ENCODE data around the gene SYNE4.

SYNE4 gene

DNA sequence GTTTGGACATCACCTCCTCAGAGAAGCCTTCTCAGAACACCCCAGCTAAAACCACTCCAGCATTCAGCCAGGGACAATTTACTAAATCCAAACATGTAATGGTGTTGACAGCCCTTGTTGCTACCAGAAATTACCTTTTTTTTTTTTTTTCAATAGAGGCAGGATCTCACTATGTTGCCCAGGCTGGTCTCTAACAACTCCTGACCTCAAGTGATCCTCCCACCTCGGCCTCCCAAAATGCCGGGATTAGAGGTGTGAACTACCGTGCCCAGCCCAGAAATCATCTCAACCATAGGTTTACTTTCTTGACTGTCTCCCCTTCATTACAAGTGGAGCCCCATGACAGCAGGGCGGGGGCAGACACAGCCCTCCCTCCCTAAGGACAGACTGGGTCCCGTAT is 14.8 kb upstream of the SYNE4 start:
- no peak for DNase-seq

GRCh38 chr19:36019061-36019670 is 10.6 kb upstream of the SYNE4 start:
- no peak for DNase-seq

- peak; percentile 98 to 99 for DNase-seq
Observed at GRCh38 chr19:36014012-36014924, 5.7 kb upstream of the SYNE4 start, which contains the start of gene ALKBH6. TSS of gene ALKBH6 (minus strand) at chr19:36014213. CDS start at chr19:36013397, 816 bp downstream.

DNA sequence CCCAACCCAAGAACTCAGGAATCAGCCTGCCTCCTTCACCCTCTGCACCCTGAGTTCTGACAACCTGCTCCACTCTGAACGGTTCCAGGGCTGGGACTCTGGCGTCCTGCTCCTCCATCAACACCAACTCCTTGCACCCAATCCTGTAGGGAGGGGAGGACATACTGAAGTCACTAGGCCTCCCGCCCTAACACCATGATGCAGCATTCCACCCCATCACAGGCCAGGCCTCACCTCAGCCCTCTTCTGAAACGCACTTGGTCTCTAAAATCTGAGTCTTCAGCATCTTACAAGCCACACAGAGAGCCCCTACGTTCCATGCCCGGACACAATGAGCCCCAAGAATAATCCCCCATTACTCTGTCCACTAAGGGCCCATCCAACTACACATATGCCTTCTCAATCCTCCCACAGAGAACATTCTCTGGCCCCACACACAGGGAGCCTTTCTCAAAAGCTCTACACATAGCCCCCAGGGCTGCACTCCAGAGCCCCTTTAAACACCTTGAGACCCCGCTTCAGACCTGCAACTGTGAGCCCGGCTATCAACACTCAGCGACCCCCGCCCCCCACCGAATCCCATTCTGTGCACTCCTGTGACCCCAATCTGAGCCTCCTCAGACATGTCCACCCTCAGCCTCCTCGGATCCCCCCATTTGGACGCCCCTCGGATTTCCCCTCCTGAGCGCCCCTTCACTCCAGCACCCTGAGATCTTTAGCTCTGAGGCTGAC is 4.8 kb upstream of the SYNE4 start:
- DNase-seq = no peak

- DNase-seq = no peak
Observed at GRCh38 chr19:36010402-36010801, 1.8 kb upstream of the SYNE4 start.

GRCh38 chr19:36009633-36010379 is 1.2 kb upstream of the SYNE4 start:
- no peak for DNase-seq

DNA sequence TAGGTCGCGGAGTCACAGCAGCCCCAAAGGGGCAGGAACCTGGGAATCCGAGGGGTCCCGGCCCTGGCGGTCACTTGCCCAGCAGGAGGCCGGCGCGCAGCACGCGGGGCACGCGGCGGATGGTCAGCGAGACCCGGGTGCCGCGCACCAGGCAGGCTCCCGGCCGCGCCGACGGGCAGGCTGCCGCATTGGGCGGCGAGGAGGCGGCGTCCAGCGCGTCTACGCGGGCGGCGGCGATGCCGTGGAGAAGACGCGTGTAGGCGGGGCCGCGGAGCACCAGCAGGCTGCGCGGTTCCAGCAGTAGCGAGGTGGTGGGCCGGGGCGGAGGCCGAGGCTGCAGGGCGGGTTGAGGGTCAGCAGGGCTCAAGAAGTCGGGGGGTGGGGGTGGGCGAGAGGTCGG is 607 bp upstream of the SYNE4 start:
- no peak for DNase-seq

- no peak for DNase-seq
Observed at GRCh38 chr19:36006955-36007354, 1.7 kb downstream of the SYNE4 start.

GRCh38 chr19:36003284-36003683 is 5.3 kb downstream of the SYNE4 start:
- no peak for DNase-seq

DNA sequence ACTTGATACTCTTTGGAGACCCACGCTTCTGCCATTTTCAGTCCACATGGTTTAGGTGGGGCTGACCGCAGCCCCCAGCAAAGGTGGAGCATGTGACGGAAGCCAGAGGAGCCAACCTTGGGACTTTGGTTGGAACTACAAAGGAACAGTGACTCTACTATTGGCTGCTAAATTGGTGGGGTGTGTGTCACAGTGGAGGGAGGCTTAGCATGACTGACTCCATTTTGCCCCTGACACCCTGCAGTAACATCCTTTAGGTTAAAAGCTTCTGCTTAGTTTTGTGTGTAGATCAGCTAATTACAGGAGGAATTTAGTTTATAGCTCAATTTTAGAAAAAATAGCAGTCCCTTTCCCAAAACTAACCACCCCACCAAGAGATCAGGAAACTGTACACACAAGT is 7.0 kb downstream of the SYNE4 start:
- no peak for DNase-seq

GRCh38 chr19:35996777-35997176 is 11.8 kb downstream of the SYNE4 start:
- no peak for DNase-seq

GRCh38 chr19:35995048-35995993 is 13.3 kb downstream of the SYNE4 start, which contains the start of gene SDHAF1:
TSS of gene SDHAF1 (plus strand) at chr19:35995188. CDS start at chr19:35995275, 87 bp downstream.
- peak; percentile 55 to 99 for DNase-seq

- no peak for DNase-seq
Observed at GRCh38 chr19:35993923-35994598, 14.6 kb downstream of the SYNE4 start.

DNA sequence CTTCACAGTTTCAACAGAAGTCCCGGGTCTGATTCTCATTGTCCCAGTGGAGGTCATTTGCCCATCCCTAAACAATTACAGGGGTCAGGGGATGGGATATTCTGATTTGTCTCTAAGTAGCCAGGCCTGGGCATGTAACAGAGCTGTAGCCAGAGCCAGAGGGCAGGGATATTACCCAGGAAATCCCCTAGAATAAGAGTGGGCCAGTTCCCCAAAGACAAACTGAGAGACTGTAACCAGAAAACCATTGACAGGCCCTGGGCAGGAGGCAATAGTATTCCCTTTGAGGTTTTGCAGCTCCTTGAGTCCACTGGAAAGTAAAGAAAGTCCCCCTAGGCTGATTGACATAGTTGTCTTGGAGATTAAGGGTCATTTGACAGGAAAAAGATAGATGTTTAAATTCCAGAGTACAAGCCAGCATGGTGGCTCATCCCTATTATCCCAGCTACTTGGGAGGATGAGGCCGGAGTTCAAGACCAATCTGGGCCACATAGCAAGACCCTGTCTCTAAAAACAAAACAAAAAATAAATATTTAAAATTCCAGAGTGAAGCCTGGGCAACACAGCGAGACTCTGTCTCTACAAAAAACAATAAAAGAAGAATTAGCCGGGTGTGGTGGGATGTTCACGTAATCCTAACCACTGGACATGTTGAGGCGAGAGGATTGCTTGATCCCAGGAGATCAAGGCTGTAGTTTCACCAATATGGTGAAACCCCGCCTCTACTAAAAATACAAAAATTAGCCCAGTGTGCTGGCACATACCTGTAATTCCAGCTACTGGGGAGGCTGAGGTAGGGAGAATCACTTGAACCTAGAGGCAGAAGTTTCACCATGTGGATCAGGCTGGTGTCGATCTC is 15.5 kb downstream of the SYNE4 start:
- DNase-seq = no peak

DNA sequence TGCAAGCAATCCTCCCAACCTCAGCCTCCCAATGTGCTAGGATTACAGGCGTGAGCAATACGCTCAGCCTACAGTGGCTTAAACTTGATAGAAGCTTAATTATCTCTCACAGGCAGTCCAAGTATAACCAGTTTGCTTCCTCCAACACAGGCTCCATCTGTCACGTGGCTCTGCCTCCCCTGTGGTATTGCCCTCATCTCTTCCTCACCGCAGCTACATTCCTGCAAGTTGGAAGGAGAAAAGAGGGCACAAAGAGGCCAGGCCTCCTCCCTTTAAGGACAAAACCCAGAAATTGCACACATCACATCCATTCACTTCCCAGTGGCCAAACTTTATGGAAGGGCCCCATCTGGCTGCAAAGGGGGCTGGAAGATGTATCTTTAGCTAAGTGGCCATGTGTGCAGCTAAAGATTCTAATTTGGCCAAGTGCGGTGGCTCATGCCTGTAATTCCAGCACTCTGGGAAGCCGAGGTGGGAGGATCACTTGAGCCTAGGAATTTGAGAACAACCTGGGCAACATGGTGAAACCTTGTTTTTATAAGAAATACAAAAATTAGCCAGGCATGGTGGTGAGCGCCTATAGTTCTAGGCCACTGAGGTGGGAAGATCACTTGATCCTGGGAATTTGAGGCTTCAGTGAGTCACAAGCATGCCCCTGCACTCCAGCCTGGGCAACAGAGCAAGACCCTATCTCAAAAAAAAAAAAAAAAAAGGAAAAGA is 16.7 kb downstream of the SYNE4 start:
- no peak for DNase-seq

DNA sequence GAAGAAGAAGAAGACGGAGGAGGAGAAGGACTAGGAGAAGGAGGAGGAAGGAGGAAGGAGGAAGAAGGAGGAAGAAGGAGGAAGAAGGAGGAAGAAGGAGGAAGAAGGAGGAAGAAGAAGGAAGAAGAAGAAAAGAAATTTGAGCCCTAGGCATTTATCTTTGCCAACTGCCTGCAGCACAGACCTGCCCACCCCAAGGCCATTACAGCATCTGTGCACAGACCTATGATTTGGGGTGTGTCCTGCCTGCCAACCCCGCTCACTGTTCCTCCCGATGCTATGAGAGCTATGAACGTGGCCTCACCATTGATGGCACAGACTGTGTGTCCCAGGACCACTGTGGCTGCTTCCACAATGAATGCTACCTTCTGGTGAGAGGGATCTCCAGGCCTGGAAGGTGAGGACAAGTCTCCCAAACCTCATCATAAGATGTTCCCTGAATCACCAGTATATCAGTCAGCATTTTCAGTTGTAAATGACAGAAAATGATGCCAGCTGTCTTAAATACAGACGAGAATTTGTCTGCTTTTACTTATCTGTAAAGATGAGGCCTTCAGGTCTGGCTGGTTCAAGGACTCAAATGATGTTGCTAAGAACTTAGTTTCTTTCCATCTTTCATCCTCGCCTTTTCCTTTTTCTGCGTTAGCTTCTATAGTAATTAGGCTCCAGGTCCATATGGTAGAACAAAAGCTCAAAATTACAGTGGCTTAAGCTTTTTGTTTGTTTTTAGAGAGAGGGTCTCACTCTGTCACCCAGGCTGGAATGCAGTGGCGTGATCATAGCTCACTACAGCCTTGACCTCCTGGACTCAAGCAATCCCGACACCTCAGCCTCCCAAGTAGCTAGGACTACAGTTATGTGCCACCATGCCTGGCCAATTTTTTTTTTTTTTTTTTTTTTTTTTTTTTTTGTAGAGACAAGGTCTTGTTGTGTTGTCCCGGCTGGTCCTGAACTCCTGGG is 17.6 kb downstream of the SYNE4 start:
- no peak for DNase-seq

GRCh38 chr19:35990156-35990555 is 18.5 kb downstream of the SYNE4 start:
- DNase-seq = no peak

- DNase-seq = no peak
Observed at GRCh38 chr19:35988824-35989223, 19.8 kb downstream of the SYNE4 start.

All from cerebellar nuclear complex (tissue), 1 donor.